ENCODE results near the gene MND1. TPM values are rescaled to one million over a fixed set of nuclear protein-coding genes. Genes with fewer than 3 reads are reported as not detected.
A peak's percentile ranks its signal among the peaks of the same experiment; 100 is the strongest.

MND1 gene
- total RNA-seq, 1 experiment from 2014 or later: 24.4 TPM

GRCh38 chr4:153346563-153346962, 2.1 kb downstream of the MND1 start:
- CTCF ChIA-PET: interaction anchor here (0.6 kb wide), 1 partner anchor 143 kb away, joined by 5 read pairs; no protein-coding TSS in a partner anchor
- Histone ChIP-seq H3K9me2 (ENCODE audit: insufficient read depth) (no peaks in the 10 kb centered on the region), H3K4me1 (replicated peaks; ENCODE audit: insufficient read depth) (peaks cover 31% of the 10 kb centered on the region), H3F3A (ENCODE audit: insufficient read depth, low read depth) (peaks cover 7% of the 10 kb centered on the region; the same call in 1 of the 2 replicates), H4K20me1 (ENCODE audit: insufficient read depth) (no peaks in the 10 kb centered on the region), H3K4me2 (peak overlapping the region; percentile 90), H3K27ac (no peak overlapping the region), H3K9me3 (ENCODE audit: insufficient read depth, low read depth) (no peaks in the 10 kb centered on the region), H3K79me2 (ENCODE audit: low read depth) (peaks cover 45% of the 10 kb centered on the region), H3K36me3 (ENCODE audit: low read depth) (no peaks in the 10 kb centered on the region), H3K4me3 (peak overlapping the region; percentile 92; the same call in 1 of the 2 replicates), H3K27me3 (ENCODE audit: insufficient read depth, low read depth) (no peaks in the 10 kb centered on the region), H2AFZ (no peak overlapping the region)
- no peak for DNase-seq
- no peak for TF ChIP-seq EZH2 (IDR thresholded peaks at IDR 0.05; ENCODE audit: low read depth)
- TF ChIP-seq, protein P1, sequence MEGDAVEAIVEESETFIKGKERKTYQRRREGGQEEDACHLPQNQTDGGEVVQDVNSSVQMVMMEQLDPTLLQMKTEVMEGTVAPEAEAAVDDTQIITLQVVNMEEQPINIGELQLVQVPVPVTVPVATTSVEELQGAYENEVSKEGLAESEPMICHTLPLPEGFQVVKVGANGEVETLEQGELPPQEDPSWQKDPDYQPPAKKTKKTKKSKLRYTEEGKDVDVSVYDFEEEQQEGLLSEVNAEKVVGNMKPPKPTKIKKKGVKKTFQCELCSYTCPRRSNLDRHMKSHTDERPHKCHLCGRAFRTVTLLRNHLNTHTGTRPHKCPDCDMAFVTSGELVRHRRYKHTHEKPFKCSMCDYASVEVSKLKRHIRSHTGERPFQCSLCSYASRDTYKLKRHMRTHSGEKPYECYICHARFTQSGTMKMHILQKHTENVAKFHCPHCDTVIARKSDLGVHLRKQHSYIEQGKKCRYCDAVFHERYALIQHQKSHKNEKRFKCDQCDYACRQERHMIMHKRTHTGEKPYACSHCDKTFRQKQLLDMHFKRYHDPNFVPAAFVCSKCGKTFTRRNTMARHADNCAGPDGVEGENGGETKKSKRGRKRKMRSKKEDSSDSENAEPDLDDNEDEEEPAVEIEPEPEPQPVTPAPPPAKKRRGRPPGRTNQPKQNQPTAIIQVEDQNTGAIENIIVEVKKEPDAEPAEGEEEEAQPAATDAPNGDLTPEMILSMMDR (conservative IDR thresholded peaks at IDR 0.05): no peak
- POLR2A ChIA-PET (ENCODE audit: unreplicated experiment): no interaction called here
- intact Hi-C loops (cut with micrococcal nuclease; ENCODE audit: unreplicated experiment): loop anchor here (10.0 kb wide), 1 partner anchor 298 kb away; no protein-coding TSS in a partner anchor
- BruUV-seq (replicated peaks): no TSS peak

DNA sequence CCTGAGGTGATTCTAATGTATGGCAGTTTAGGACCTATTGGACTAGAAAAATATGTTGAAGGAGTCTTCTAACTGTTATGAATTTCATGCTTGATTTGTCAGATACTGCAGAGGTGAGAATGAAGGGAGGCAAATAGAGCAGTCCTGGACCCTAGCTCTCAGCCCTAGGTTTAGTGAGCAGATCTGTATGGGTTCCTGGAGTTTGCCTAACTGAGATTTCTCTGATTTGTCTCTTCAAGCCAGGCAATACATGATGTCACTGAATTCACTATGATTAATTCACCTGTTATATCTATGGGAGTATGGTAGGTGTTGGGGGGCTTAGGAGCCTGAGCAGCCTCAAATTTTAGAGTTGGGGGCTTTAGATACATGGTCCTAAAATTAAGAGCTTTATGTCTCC, 2.6 kb downstream of the MND1 start:
- POLR2A ChIA-PET (ENCODE audit: unreplicated experiment): no interaction called here
- TF ChIP-seq, protein P1 (conservative IDR thresholded peaks at IDR 0.05): no peak
- TF ChIP-seq EZH2 (IDR thresholded peaks at IDR 0.05; ENCODE audit: low read depth): no peak
- H3K27ac ChIP-seq: no peak overlapping the region
- DNase-seq: no peak
- H3K9me2 ChIP-seq (ENCODE audit: insufficient read depth): no peaks in the 10 kb centered on the region
- H3K79me2 ChIP-seq (ENCODE audit: low read depth): peaks cover 45% of the 10 kb centered on the region
- no peak overlapping the region for H2AFZ ChIP-seq
- intact Hi-C loops (cut with micrococcal nuclease; ENCODE audit: unreplicated experiment): loop anchor here (10.0 kb wide), 1 partner anchor 298 kb away; no protein-coding TSS in a partner anchor
- peak overlapping the region; percentile 92; the same call in 1 of the 2 replicates for H3K4me3 ChIP-seq
- H3K9me3 ChIP-seq (ENCODE audit: insufficient read depth, low read depth): no peaks in the 10 kb centered on the region
- no peaks in the 10 kb centered on the region for H3K36me3 ChIP-seq (ENCODE audit: low read depth)
- H4K20me1 ChIP-seq (ENCODE audit: insufficient read depth): no peaks in the 10 kb centered on the region
- H3F3A ChIP-seq (ENCODE audit: insufficient read depth, low read depth): peaks cover 3% of the 10 kb centered on the region; the same call in 1 of the 2 replicates
- no TSS peak for BruUV-seq (replicated peaks)
- CTCF ChIA-PET: interaction anchor here (0.5 to 0.6 kb wide), 2 partner anchors 144 to 295 kb away, joined by 3 to 5 read pairs; no protein-coding TSS in a partner anchor
- no peaks in the 10 kb centered on the region for H3K27me3 ChIP-seq (ENCODE audit: insufficient read depth, low read depth)
- H3K4me2 ChIP-seq: peak overlapping the region; percentile 90
- H3K4me1 ChIP-seq (replicated peaks; ENCODE audit: insufficient read depth): peaks cover 25% of the 10 kb centered on the region

DNA sequence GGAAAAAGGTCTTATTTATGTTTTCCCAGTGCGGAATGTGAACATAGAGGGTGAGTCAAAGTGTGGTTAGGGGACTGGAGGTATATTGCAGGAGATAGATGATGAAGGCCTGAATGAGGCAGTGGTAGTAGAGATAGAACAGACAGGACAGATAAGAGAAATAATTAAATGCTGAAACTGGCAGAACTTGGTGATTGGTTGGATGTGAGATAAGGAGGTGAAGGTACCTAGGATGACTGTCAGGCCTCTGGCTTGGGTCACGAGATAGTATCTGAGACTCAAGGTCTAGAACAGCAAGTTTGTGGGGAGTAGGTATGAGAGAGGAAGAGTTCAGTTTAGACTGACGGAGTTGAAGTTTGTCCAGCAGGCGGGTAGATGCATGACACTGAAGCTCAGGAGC, 3.5 kb downstream of the MND1 start:
- Histone ChIP-seq H3K4me1 (replicated peaks; ENCODE audit: insufficient read depth) (peaks cover 25% of the 10 kb centered on the region), H3K36me3 (ENCODE audit: low read depth) (no peaks in the 10 kb centered on the region), H3K4me3 (no peak overlapping the region), H3K4me2 (0 out of 2 replicates have a peak overlapping the region, but pooled peaks have one; percentile 90), H3K9me2 (ENCODE audit: insufficient read depth) (no peaks in the 10 kb centered on the region), H3K27me3 (ENCODE audit: insufficient read depth, low read depth) (no peaks in the 10 kb centered on the region), H3F3A (ENCODE audit: insufficient read depth, low read depth) (peaks cover 3% of the 10 kb centered on the region; the same call in 1 of the 2 replicates), H4K20me1 (ENCODE audit: insufficient read depth) (no peaks in the 10 kb centered on the region), H2AFZ (no peak overlapping the region), H3K9me3 (ENCODE audit: insufficient read depth, low read depth) (no peaks in the 10 kb centered on the region), H3K79me2 (ENCODE audit: low read depth) (peaks cover 45% of the 10 kb centered on the region), H3K27ac (no peak overlapping the region)
- DNase-seq: no peak
- ChIA-PET POLR2A (ENCODE audit: unreplicated experiment) (interaction anchor here (0.6 kb wide), 1 partner anchor 22 kb away, joined by 4 read pairs; no protein-coding TSS in a partner anchor), CTCF (no interaction called here)
- TF ChIP-seq EZH2 (IDR thresholded peaks at IDR 0.05; ENCODE audit: low read depth): no peak
- TF ChIP-seq, protein P1 (conservative IDR thresholded peaks at IDR 0.05): no peak
- intact Hi-C loops (cut with micrococcal nuclease; ENCODE audit: unreplicated experiment): loop anchor here (10.0 kb wide), 1 partner anchor 297 kb away; no protein-coding TSS in a partner anchor
- BruUV-seq (replicated peaks): no TSS peak

All from PC-9 (cell line).